Measurements from ENCODE around the gene RCAN2. TPM values are rescaled to one million over a fixed set of nuclear protein-coding genes. Genes with fewer than 3 reads are reported as not detected.

Gene RCAN2
- total and polyA plus RNA-seq, 10 donors, result 2.4 to 15.7 (median 7.2) TPM

DNA sequence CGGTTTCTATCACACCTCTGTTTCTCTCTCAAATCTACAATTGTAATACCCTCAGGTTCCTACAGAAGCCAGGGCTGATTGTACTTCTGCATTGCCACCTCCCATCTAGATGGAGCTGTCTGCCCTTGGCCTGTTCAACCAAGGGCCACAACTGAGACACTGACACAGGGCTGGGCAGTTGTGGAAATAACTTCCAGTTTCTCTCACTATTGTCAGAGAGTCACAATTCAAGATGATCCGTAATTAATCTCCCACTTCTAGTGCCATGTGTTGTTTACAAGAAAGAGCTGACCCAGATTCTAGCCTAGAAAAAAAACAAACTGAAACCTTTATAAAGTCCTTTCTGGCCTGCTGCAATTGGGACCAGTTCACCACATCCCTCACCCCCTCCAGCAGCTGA, 22.2 kb downstream of the RCAN2 start:
- WGBS, 5 donors, result 79 to 90% (median 82%) methylated on average over 2 of the region's 2 CpGs
- Histone ChIP-seq H3K4me3 (no peak overlapping the region), H3K4me1 (peaks cover 0 to 5% (median 0%) of the 10 kb centered on the region in 6 donors), H3K36me3 (no peaks in the 10 kb centered on the region), H3K27me3 (replicated peaks in 1 of 7) (peaks cover 0 to 3% (median 0%) of the 10 kb centered on the region in 7 donors), H3K9me3 (no peaks in the 10 kb centered on the region), H3K27ac (no peak overlapping the region)
- TF ChIP-seq, protein P1, sequence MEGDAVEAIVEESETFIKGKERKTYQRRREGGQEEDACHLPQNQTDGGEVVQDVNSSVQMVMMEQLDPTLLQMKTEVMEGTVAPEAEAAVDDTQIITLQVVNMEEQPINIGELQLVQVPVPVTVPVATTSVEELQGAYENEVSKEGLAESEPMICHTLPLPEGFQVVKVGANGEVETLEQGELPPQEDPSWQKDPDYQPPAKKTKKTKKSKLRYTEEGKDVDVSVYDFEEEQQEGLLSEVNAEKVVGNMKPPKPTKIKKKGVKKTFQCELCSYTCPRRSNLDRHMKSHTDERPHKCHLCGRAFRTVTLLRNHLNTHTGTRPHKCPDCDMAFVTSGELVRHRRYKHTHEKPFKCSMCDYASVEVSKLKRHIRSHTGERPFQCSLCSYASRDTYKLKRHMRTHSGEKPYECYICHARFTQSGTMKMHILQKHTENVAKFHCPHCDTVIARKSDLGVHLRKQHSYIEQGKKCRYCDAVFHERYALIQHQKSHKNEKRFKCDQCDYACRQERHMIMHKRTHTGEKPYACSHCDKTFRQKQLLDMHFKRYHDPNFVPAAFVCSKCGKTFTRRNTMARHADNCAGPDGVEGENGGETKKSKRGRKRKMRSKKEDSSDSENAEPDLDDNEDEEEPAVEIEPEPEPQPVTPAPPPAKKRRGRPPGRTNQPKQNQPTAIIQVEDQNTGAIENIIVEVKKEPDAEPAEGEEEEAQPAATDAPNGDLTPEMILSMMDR (IDR thresholded peaks at IDR 0.05 in 8 of 11, conservative IDR thresholded peaks at IDR 0.05 in 3 of 11), result no peak
- TF ChIP-seq POLR2AphosphoS5 (IDR thresholded peaks at IDR 0.05), result no peak
- intact Hi-C loops (cut with DNase I; ENCODE audit: low total_unique reads), result no loop called here
- no peak for DNase-seq

DNA sequence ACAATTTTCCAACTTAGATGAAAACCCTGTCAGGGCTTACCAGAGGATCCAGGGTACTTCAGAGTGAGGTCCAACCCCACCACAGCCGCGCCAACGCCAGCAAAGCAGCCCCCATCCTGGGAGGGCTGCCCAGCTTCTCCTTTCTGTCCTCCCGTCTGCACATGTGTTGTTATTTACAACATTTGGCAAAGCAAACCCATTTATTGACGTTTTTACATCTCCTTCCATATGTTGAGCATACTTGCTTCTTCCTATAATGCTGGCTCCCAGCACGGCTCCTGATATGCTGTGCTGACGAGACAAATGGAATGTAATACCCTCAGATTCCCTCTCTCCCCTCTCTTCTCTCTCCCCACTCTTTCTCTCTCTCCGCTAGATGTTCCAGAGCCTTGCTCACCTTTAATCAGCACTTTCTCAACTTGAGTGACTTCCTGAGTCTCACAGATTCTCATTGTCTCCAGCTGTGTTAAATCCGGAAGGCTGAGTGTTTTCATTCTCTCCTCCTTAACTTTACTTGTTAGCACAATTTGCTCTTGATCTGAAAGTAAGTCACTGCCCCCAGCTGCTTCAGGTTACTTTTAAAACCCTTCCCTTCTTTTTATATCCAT, 22.7 kb downstream of the RCAN2 start:
- WGBS, 5 donors, result 79 to 92% (median 83%) methylated on average over 9 of the region's 9 CpGs
- intact Hi-C loops (cut with DNase I; ENCODE audit: low total_unique reads), result no loop called here
- no peak for TF ChIP-seq POLR2A (IDR thresholded peaks at IDR 0.05)
- TF ChIP-seq, protein P1 (IDR thresholded peaks at IDR 0.05 in 8 of 11, conservative IDR thresholded peaks at IDR 0.05 in 3 of 11), result no peak
- TF ChIP-seq POLR2AphosphoS5 (IDR thresholded peaks at IDR 0.05), result no peak

DNA sequence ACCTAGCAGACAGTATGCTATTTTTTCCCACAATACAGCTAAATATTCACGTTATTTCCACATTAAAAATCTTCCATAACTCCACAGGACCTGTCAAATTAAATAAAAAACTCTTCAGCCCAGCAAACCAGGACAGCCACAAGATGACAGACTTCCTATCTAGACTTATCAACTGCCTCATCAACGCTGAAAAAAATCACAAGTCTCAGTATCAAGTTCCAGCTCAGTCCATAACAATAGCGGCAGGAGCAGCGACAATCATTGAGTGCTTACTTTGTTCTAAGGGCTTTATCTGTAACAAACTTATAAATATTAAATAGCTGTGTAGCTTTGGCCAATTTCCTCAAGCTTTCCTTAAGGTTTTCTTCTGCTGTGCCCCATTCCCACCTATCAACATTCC, 24.7 kb downstream of the RCAN2 start:
- Histone ChIP-seq H3K27me3 (replicated peaks in 1 of 7) (peaks cover 0 to 7% (median 0%) of the 10 kb centered on the region in 7 donors), H3K9me3 (no peaks in the 10 kb centered on the region), H3K4me3 (no peak overlapping the region), H3K27ac (no peak overlapping the region), H3K36me3 (no peaks in the 10 kb centered on the region), H3K4me1 (peaks cover 0 to 5% (median 0%) of the 10 kb centered on the region in 6 donors)
- no peak for TF ChIP-seq POLR2AphosphoS5 (IDR thresholded peaks at IDR 0.05)
- no peak for TF ChIP-seq POLR2A (IDR thresholded peaks at IDR 0.05)
- TF ChIP-seq, protein P1 (IDR thresholded peaks at IDR 0.05 in 8 of 11, conservative IDR thresholded peaks at IDR 0.05 in 3 of 11), result no peak
- WGBS, 5 donors, result 69 to 85% (median 79%) methylated on average over 4 of the region's 4 CpGs
- DNase-seq, result no peak
- intact Hi-C loops (cut with DNase I; ENCODE audit: low total_unique reads), result no loop called here

More for the DNA sequence above, 22.7 kb downstream of the RCAN2 start:
- no peak for DNase-seq
- no peak overlapping the region for H3K27ac ChIP-seq
- H3K36me3 ChIP-seq, result no peaks in the 10 kb centered on the region
- no peaks in the 10 kb centered on the region for H3K9me3 ChIP-seq
- H3K4me3 ChIP-seq, result no peak overlapping the region
- peaks cover 0 to 5% (median 0%) of the 10 kb centered on the region in 6 donors for H3K4me1 ChIP-seq
- H3K27me3 ChIP-seq (replicated peaks in 1 of 7), result peaks cover 0 to 3% (median 0%) of the 10 kb centered on the region in 7 donors

DNA sequence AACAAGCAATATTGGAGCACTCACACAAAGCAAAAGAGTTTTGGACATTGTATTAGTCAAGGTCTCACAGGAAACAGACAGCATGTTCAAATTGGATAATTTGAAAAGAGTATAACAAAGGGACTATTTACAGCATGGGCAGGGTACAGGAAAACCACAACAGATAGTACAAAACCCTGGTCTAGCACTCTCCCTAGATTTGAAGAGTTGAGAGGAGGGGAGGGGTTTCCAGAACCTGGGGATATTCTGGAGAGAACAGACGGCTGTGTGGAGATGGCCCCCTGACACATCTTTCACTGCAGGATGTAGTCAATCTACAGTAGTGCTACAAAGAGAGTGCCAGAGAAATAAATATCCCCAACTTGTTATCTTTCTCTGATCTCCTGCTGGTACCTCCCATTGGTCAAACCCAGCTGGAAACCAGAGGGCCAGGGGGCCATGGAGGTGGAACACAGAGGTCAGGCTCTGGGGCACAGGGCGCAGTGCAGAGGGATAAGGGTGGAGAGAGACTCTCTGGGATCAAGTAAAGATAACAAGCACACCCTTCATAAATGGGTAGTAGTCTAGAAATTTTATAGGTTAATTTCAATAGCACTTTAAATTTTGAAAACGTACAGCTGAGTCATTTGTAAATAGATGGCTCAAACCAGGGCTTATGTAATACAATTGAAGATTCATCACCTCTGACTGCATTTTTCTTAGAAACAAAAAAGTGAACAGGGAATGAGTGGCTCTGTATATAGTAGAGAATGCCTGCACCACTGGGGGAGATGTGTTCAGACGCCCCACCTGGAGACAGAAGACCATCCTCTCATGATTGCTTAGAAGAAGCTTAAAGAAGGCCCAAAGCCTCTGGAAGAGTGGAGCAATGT, 25.7 kb downstream of the RCAN2 start:
- Histone ChIP-seq H3K4me1 (peaks cover 0 to 5% (median 0%) of the 10 kb centered on the region in 6 donors), H3K4me3 (no peak overlapping the region), H3K36me3 (no peaks in the 10 kb centered on the region), H3K9me3 (no peaks in the 10 kb centered on the region), H3K27ac (no peak overlapping the region), H3K27me3 (replicated peaks in 1 of 7) (peaks cover 0 to 9% (median 0%) of the 10 kb centered on the region in 7 donors)
- TF ChIP-seq, protein P1 (IDR thresholded peaks at IDR 0.05 in 8 of 11, conservative IDR thresholded peaks at IDR 0.05 in 3 of 11), result no peak
- TF ChIP-seq POLR2A (IDR thresholded peaks at IDR 0.05) (no peak), POLR2AphosphoS5 (IDR thresholded peaks at IDR 0.05) (no peak)
- no peak for DNase-seq
- intact Hi-C loops (cut with DNase I; ENCODE audit: low total_unique reads), result no loop called here
- 53 to 56% (median 54%) methylated on average over 4 of the region's 4 CpGs for WGBS, 5 donors
